A204.1 (cell line): ENCODE results near the gene FBN2.
"Not testable (repeated sequence)": the region's sequence is repeated elsewhere in the genome, so short reads cannot be mapped to it uniquely, and the experiment has no call there.

Experiments used
- FAIRE-seq: peaks from 2 replicates; lab custom pipeline; 2012; peaks lifted over from hg19 to GRCh38; lab: Jason Lieb, UNC

The FBN2 gene

GRCh38 chr5:128478386-128479368 lies 59.4 kb downstream of the FBN2 start:
- FAIRE-seq = no peak

GRCh38 chr5:128477944-128478343 lies 60.1 kb downstream of the FBN2 start:
- no peak for FAIRE-seq

DNA sequence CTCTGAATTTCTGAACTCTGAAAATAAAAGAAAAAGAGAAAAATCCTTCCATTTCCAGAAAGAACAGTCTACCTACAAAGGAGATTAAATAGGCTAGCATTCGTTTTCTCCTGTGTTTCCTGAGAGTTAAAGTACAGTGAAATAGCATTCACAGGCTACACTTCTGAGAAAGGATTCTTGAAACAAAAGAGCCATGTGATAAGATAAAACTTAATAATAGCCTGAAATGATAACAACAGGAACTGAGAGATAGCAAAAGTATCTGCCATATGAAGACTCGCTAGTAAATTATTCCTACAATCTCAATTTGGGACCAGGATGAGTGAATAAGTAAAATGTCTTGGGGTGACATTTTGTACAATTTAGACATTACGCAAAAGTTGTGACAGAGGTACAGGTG lies 62.4 kb downstream of the FBN2 start:
- no peak for FAIRE-seq

GRCh38 chr5:128472919-128473318 lies 65.1 kb downstream of the FBN2 start:
- no peak for FAIRE-seq

DNA sequence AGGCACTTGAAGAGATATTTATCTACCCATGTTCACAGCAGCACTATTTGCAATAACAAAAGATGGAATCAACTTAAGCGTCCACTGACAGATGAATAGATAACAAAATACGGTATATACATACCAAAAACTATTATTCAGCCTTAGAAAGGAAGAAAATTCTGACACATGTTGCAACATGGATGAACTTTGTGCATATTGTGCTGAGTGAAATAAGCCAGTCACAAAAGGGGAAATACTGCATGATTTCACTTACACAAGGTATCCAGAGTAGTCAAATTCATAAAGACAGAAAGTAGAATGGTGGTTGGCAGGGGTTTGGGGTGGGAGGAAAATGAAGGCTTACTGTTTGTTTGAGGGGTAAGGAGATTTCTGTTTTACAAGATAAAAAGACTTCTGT lies 66.0 kb downstream of the FBN2 start:
- no peak for FAIRE-seq

- FAIRE-seq = no peak
Observed at GRCh38 chr5:128470663-128471062, 67.4 kb downstream of the FBN2 start.

- FAIRE-seq = no peak
Observed at GRCh38 chr5:128469912-128470311, 68.1 kb downstream of the FBN2 start.

GRCh38 chr5:128466980-128467379 lies 71.1 kb downstream of the FBN2 start:
- FAIRE-seq = no peak

- FAIRE-seq = no peak
Observed at GRCh38 chr5:128466554-128466953, 71.5 kb downstream of the FBN2 start.

GRCh38 chr5:128464596-128464995 lies 73.4 kb downstream of the FBN2 start:
- no peak for FAIRE-seq

DNA sequence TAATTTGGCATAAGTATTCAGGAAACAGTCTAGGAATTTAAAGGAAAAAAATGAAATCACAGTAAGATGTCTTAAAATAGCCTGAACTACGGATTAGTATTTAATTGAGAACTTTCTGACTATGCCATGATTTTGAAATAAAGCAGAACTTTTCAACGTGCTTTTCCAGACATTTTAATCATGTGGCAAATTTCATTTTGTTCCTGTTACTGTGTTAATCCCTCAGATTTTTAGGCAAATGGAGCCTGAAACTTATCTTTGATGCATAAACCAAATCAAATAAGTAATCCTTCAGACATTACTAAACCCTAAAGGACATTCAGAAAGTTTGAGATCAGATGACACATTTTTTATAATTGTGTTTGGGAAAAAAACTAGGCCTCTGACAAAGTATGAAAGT lies 75.7 kb downstream of the FBN2 start:
- FAIRE-seq = no peak

- not testable (repeated sequence) for FAIRE-seq
Observed at GRCh38 chr5:128457147-128457915, 80.7 kb downstream of the FBN2 start.

GRCh38 chr5:128455841-128456361 lies 82.1 kb downstream of the FBN2 start:
- no peak for FAIRE-seq

GRCh38 chr5:128453121-128453520 lies 84.9 kb downstream of the FBN2 start:
- FAIRE-seq = no peak

DNA sequence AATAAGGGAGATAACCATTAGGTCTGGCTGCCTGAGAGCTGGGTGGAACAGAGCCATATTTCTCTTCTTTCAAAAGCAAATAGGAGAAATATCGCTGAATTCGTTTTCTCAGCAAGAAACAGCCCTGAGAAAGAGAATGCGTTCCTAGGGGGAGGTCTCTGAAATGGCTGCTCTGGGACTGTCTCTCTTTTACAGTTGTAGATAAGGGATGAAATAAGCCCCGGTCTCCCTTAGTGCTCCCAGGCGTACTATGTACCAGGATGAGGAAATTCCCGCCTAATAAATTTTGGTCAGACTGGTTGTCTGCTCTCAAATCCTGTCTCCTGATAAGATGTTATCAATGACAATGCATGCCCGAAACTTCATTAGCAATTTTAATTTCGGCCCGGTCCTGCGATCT lies 90.8 kb downstream of the FBN2 start:
- FAIRE-seq = not testable (repeated sequence)

GRCh38 chr5:128441941-128442350 lies 96.1 kb downstream of the FBN2 start:
- no peak for FAIRE-seq

DNA sequence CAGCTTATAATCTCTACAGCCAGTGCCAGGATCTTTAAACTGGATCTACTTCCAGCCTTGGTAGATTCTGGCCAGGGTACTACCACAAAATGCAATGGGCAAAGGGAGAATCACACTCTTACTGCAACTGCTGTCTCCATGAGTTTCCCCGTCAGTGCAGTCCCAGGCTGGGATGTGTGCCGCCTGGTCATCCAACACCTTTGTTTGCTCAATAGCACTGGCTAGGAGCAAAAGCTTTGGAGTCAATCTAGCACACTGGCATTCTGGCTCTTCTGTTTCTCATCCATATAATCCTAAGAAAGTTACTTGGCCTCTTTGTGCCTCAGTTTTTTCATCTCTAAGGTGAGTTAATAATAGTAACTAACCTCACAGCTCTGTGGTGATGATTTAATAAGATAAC lies 96.9 kb downstream of the FBN2 start:
- FAIRE-seq = no peak

DNA sequence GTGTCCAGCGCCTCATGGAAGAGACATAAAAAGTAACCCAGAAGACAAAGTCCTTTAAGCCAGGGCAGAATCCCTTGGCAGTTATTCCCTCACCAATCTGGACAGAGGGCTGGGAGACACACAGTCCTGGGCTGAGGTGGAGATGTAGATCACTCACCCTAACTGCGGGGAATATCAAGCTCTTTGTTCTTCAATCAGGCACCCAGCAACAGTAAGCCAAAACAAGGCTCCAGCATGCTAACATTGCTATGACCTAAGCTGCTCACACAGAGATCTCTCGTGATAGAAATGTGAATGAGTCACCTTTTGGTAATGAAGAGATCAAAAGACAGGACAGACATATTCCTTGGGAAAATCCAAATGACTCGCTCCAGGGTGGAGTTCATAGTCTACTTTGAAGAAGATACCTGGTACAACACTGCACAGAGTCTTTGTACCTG lies 101.3 kb downstream of the FBN2 start:
- no peak for FAIRE-seq

GRCh38 chr5:128435861-128436260 lies 102.2 kb downstream of the FBN2 start:
- no peak for FAIRE-seq

DNA sequence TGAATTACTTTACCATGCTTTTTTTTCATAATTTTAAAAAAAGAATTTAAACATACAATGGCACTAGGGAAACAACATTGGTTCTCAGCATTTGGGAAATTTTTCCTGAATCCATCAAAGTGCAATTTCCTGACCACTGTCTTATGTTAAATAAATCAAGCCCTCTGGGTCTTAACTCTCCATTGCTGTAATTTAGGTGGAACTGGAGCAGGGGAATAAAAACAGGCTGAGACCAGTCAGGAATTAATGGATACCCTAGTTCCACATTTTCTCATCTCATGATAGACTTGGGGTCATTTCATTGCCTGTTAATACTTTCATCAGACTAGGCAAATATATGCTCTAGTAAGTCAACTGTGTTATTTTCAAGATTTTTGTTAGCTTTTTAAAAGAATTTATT lies 103.1 kb downstream of the FBN2 start:
- no peak for FAIRE-seq

GRCh38 chr5:128432913-128433440 lies 105.1 kb downstream of the FBN2 start:
- no peak for FAIRE-seq

DNA sequence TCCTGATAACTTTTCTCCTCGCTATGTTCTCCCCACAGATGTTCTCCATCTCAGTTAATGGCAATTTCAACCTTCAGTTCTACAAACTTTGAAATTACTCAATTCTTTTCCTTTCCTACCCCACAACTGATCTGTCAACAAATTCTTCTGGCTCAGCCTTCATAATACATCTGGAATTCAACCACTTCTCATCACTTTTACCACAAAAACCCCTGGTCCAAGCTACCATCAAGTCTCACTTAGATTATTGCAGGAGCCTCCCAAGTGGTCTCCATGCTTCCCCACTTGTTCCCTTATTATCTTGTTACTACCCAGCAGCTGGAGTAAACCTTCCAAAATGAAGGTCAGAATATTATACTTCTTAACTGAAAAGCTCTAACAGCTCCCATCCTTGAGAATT lies 110.1 kb downstream of the FBN2 start:
- no peak for FAIRE-seq

DNA sequence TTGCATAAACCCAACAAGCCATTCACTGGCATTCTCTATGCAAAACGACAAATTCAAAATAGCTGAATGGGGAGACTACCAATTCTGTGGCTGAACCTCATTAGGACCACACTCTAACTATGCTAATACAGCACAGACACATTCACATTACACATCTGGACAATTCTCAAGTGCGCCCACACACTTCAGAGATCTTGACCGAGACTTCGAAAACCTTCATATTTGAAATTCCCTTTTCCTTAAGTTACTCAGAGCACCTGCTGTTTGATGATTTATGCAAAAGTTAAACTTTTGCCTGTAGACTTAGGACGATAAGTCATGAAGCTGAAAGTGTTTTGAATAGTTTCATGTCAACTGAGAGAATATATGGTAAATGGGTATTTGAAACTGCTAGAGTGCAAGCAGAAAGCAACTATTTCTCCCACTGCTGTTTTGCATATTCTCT lies 111.9 kb downstream of the FBN2 start:
- no peak for FAIRE-seq
